PC-3 (cell line): ENCODE measurements around the gene SMIM12.

ENCODE experiments used
- EZH2 ChIP-seq: fragments of 300-600 bp; sonication (generic); IDR thresholded peaks from one replicate; pipeline ENCODE4 v1.6.1; 2017; ENCODE audit warnings: antibody characterized with exemption, mild to moderate bottlenecking, low read length; ENCODE audit not compliant: unreplicated experiment
- TF ChIP-seq, protein P1 (sequence below): fragments of 300-600 bp; sonication (generic); conservative IDR thresholded peaks from 2 replicates; pipeline ENCODE4 v1.5.1; 2017; ENCODE audit warnings: antibody characterized with exemption, low read depth, mild to moderate bottlenecking, low read length

DNA sequence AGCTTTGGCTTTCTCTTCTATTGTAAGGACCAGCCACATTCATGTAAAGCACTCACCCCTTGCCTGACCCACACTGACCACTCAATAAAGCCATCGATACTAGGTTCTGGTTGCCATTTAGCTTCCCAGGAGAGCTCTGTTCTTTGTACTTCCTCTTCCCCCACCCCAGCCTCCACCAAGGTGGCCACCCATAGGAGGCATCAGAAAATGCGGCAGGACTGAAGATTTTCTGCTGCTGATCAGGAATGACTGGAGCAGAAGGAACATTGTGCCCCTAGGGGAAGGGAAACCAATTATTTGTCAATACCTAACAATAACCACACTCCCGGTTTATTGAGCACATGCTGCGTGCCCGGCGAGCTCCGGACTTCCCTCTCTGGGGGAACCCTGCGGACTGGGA is 5.2 kb upstream of the SMIM12 start:
- TF ChIP-seq, protein P1, sequence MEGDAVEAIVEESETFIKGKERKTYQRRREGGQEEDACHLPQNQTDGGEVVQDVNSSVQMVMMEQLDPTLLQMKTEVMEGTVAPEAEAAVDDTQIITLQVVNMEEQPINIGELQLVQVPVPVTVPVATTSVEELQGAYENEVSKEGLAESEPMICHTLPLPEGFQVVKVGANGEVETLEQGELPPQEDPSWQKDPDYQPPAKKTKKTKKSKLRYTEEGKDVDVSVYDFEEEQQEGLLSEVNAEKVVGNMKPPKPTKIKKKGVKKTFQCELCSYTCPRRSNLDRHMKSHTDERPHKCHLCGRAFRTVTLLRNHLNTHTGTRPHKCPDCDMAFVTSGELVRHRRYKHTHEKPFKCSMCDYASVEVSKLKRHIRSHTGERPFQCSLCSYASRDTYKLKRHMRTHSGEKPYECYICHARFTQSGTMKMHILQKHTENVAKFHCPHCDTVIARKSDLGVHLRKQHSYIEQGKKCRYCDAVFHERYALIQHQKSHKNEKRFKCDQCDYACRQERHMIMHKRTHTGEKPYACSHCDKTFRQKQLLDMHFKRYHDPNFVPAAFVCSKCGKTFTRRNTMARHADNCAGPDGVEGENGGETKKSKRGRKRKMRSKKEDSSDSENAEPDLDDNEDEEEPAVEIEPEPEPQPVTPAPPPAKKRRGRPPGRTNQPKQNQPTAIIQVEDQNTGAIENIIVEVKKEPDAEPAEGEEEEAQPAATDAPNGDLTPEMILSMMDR = no peak
- TF ChIP-seq EZH2 = no peak
